GM21723 (cell line): ENCODE data around the gene LATS1.
"Not testable (repeated sequence)": the region's sequence is repeated elsewhere in the genome, so short reads cannot be mapped to it uniquely, and the experiment has no call there.

Experiments
- ATAC-seq: cut with Tn5 transposase; IDR thresholded peaks from one replicate; pipeline ENCODE4 v1.9.1; 2021; ENCODE audit warnings: mild to moderate bottlenecking, moderate library complexity; ENCODE audit not compliant: unreplicated experiment

The LATS1 gene

GRCh38 chr6:149680503-149680902 lies 37.4 kb downstream of the LATS1 start:
- no peak for ATAC-seq

- ATAC-seq, result not testable (repeated sequence)
These were observed 45.6 kb downstream of the LATS1 start for GRCh38 chr6:149672265-149672664.

GRCh38 chr6:149660028-149660427 lies 57.9 kb downstream of the LATS1 start:
- no peak for ATAC-seq

GRCh38 chr6:149657441-149657840 lies 60.5 kb downstream of the LATS1 start:
- ATAC-seq, result no peak

GRCh38 chr6:149651056-149651455 lies 66.8 kb downstream of the LATS1 start:
- peak; percentile 33 for ATAC-seq

- peak; percentile 84 for ATAC-seq
These were observed 69.5 kb downstream of the LATS1 start, which contains the start of gene KATNA1 for GRCh38 chr6:149648148-149649145. KATNA1 (minus strand) TSS chr6:149648714; CDS start chr6:149638547, 10,167 bp downstream.

- no peak for ATAC-seq
These were observed 71.3 kb downstream of the LATS1 start for GRCh38 chr6:149646599-149646998.

- ATAC-seq, result no peak
These were observed 74.9 kb downstream of the LATS1 start for GRCh38 chr6:149642829-149643580.

- no peak for ATAC-seq
These were observed 81.8 kb downstream of the LATS1 start for GRCh38 chr6:149636124-149636523.

- no peak for ATAC-seq
These were observed 83.6 kb downstream of the LATS1 start for GRCh38 chr6:149634315-149634714.

- ATAC-seq, result peak; percentile 84
These were observed 88.9 kb downstream of the LATS1 start for GRCh38 chr6:149628875-149629510.

GRCh38 chr6:149627672-149628071 lies 90.2 kb downstream of the LATS1 start:
- no peak for ATAC-seq

- ATAC-seq, result no peak
These were observed 102.1 kb downstream of the LATS1 start for GRCh38 chr6:149615805-149616204.

- no peak for ATAC-seq
These were observed 103.6 kb downstream of the LATS1 start for GRCh38 chr6:149614337-149614736.

- no peak for ATAC-seq
These were observed 109.4 kb downstream of the LATS1 start for GRCh38 chr6:149608381-149608982.
